Stimulated activated CD8-positive, alpha-beta memory T cell treated with anti-CD3 and anti-CD28 coated beads, Interleukin-7, amount 100 ng/mL, for 4 hours (primary cell): ENCODE measurements around the gene RUSF1.
A peak's percentile ranks its signal among the peaks of the same experiment; 100 is the strongest.

Source experiments
- DNase-seq, 2 donors: peaks; one replicate each; pipeline ENCODE4 v3.0.0-alpha.2; 2020; ENCODE audit warnings: low read depth in 2 of 2

RUSF1 gene

GRCh38 chr16:31471241-31471874, 36.8 kb downstream of the RUSF1 start:
- DNase-seq, result no peak

GRCh38 chr16:31470615-31471014, 37.6 kb downstream of the RUSF1 start:
- DNase-seq, result no peak

DNA sequence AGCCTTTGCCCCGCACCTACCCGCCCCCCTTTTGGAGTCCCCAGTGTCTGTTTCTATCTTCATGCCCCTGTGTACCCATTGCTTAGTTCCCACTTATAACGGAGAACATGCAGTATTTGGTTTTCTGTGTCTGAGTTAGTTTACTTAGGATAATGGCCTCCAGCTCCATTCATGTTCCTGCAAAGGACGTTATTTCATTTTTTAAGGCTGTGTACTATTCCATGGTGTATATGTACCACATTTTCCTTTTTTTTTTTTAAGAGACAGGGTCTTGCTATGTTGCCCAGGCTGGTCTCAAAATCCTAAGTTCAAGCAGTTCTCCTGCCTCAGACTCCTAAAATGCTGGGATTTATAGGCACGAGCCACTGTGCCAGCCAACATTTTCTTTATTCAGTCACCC, 40.3 kb downstream of the RUSF1 start:
- no peak for DNase-seq

DNA sequence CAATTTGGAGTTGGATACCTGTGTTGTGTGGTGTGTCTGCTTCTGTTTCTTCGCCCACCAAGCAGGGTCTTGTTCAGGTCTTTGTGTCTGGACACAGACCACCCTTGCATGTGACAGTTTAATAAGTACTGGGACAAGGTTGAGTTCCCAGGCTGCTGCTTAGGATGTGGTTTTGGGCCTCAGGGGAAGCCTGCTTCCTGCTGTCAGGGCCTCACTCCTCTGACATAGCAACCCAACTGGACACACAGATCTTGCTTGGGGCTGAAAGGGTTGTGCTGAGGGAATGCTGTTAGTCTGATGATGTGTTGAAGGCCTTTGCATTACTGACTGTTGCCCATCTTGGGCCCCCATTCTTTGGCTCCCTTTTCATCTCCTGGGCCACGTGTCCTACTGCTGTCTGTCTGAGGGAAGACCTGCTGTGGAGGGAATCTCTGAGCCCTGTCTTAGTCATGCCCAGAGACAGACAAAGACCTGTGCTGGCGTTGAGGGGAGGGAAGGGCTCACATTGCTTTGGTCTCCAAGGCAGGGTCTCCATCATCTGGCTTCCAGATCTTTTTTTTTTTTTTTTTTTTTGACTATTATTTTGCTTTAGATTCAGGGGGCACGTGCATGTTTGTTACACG, 40.9 kb downstream of the RUSF1 start:
- no peak for DNase-seq

GRCh38 chr16:31466381-31466841, 41.8 kb downstream of the RUSF1 start:
- no peak for DNase-seq

DNA sequence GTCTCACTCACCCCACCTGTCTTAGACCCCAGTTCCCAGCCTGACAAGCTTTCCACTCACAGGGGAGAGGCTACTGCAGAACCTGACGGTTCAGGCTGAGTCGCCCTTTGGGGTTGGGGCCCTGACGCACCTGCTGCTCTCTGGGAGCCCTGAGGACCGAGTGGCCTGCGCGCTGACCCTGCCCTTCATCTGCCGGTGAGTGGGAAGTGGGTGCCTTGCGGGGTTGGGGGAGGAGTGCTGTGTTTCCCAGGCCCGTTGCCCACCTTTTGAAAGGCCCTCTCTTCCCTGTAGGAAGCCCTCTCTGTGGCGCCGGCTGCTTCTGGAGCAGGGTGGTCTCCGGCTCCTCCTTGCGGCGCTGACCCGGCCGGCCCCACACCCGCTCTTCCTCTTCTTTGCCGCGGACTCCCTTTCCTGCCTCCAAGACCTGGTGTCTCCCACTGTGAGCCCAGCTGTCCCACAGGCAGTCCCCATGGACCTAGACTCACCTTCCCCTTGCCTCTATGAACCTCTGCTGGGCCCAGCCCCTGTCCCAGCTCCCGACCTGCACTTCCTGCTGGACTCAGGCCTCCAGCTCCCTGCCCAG, 42.3 kb downstream of the RUSF1 start:
- DNase-seq, result no peak

DNA sequence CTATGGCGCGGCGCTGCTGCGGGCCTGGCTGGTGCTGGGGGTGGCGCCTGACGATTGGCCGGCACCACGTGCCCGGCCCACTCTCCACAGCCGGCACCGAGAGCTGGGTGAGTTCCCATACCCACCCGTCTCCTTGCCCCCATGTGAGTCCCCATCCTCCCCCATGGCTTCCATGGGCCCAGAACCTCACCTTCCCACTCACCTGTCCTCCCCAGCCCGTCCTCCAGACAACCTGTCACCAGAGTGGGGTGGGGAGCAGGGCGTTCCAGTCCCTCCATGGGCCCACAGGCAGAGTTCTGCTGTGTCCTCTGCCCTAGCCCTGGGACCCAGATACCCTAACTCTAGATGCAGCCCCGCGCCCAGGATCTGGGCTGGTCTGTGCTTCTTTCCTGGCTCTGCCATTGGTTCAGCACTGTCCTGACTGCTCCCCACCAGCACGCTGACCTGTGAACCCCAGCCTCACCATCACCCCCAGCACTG, 43.4 kb downstream of the RUSF1 start:
- DNase-seq, result no peak

DNA sequence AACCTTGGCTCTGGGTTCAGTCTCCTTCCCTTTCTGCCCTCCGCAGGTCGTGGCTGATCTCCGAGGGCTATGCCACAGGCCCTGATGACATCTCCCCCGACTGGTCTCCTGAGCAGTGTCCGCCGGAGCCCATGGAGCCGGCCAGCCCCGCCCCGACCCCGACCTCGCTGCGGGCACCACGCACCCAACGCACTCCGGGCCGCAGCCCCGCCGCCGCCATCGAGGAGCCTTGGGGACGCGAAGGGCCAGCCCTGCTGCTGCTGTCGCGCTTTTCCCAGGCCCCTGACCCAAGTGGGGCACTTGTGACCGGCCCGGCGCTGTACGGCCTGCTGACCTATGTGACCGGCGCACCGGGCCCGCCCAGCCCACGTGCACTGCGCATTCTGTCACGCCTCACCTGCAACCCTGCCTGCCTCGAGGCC, 43.8 kb downstream of the RUSF1 start:
- no peak for DNase-seq

- no peak for DNase-seq
Measured at GRCh38 chr16:31461921-31462804, 46.0 kb downstream of the RUSF1 start.

DNA sequence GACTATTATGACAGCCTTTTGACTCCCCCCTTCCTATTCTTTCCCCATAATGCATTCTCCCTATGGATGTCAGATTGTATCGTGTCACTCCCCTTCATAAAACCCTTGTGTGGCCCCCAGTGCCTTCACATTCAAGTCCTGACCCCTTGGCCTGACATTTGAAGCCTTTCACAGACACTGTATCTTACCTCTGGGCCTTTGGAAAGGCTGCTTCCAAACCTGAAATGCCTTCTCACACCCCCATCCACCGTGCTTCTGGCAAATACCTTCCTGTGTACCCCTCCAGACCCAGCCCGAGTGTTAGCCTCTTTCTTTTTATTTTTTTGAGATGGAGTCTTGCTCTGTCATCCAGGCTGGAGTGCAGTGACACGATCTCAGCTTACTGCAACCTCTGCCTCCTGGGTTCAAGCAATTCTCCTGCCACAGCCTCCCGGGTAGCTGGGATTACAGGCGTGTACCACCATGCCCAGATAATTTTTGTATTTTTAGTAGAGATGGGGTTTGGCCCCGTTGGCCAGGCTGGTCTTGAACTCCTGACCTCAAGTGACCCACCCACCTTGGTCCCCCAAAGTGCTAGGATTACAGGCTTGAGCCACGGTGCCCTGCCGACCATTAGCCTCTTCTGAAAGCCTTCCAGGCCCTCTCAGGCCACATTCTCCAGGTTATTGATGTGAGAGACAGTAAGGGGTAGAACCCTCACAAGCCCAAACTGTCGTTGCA, 46.8 kb downstream of the RUSF1 start:
- DNase-seq, result no peak

- no peak for DNase-seq
Measured at GRCh38 chr16:31460582-31461002, 47.6 kb downstream of the RUSF1 start.

DNA sequence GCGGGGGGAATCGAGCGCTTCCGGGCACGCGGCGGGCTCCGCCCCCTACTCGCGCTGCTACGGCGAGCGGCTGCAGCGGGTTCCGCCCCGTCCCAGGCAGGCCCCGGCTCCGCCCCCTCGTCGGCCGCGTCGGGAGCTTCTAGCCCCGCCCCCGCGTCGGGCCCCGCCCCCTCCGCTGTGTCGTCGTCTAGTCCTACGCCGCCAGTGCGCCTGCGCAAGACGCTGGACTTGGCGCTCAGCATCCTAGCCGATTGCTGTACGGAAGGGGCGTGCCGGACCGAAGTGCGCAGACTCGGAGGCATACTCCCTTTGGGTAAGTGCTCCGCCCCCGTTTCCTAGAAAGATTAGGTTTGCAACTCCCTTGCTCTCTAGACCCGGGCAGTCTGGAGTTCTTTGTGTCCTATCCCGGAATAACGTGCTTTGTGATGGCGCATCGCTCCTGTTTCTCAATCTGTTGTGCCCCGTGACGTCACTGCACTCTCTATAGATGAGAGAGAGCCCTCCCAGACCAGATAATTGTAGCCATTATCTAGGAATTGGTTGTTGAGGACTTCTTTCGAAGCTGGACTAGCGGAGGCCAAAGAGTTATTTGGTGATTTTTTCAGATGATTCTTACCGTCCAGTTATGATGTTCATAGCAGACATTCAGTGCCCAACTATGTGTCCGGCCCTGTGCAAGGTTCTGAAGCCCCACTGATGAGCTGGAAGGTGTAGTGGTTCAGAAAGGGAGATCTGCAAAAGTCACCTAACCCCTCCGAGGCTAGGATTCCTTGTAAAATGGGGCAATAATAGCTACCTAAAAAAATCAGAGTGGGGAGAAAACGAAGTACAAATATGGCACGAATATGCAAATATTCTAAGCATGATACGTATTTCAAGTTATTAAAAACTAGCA, 48.3 kb downstream of the RUSF1 start:
- peak; percentile 100 for DNase-seq

DNA sequence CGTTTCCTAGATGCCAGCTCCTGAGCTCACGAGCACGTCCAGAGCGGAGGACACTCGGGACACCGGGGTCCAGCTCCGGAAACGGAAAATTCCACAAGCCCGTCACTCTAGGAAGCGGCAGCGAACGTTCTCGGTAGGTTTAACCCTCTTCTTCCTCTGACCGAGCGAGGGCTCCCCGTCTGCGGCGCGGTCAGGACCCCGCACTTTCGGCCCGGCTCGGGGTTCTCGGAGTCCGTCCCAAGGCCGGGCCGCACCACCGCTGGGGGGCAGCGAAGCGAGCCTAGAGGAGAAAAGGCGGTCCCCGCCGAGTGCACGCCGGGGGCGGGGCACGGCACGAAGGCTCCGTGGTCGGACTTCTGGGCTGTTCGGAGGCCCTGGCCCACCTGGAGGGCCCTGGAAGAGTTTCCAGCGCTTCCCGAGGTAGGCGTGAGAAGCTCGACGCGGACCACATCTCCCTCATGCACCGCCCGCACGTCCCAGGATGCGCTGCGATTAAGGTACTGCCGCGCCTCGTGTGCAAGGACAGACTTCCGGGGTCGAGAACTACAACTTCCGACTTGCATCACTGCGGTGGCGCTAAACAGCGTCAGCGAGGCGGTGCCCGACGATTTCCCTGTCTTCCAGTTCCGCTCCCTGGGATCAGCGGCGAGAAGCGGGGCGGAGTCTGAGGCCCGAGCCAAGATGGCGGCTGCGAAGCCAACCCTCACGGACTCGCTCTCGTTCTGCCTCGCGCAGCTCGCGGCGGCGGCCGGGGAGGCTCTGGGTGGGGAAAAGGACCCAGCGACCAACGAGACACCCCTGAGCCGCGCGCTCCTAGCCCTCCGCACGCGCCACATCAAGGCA, 49.1 kb downstream of the RUSF1 start, which contains the start of gene ARMC5:
Gene ARMC5, plus strand, starts transcription at position 658 of the 843 bp plus-strand sequence. Its CDS starts 24 bp downstream, at position 682.
- peak; percentile 96 to 97 for DNase-seq

DNA sequence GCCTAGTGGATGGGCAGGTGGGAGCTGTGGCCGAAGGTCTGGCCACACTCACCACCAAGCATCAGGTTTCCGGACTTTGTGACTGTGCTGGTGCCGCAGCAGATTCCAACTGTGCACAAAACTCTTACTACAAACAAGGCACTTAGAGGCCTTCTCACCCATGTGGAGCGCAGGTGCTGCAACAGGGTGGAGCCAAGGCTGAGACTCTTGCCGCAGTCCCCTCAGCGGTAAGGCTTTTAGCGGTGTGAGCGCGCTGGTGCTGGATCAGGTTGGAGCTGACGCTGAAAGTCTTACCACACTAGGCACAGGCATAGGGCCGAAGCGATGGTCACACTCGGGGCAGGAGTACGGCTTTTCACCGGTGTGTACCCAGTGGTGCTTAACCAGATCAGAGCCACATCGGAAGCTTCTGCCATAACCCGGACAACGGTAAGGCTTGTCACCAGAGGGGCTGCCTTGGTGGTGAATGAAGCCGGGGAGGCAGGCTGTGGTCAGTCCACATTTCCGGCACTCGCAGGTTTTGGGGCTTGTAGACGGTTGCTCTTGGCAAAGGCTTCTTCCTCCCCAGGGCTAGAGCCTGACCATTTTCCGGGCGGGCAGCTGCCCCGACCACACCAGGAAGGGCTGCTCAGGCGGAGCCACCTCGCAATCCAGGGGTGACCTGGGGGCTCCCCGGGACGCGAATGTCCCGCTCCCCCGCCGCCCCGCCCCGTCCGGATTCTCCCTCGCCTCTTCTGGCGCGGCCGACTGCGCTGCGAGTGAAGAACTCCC, 49.9 kb downstream of the RUSF1 start:
- DNase-seq, result peak; percentile 35 to 47

DNA sequence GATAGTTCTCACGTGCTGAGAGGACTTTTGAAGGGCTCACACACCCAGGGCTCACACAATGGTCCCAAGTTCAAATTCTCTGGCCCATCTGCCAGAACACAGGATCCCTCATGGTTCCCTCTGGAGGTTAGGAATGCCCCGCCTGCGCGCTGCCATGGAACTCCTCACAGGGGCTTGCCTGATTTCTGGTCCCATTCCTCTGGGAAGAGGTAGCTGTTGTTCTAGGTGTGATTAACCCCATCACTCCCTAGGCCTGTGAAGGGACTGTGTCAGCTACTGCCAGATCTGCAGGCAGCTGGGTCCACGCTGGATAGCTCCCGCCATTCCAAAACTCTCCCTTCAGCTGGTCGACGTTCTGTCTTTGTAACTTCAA, 51.2 kb downstream of the RUSF1 start:
- DNase-seq, result no peak

- DNase-seq, result no peak
Measured at GRCh38 chr16:31455601-31456314, 52.4 kb downstream of the RUSF1 start.

- DNase-seq, result no peak
Measured at GRCh38 chr16:31453255-31454204, 54.7 kb downstream of the RUSF1 start.
